Measurements from ENCODE around the gene TRIM14.
"Not testable (repeated sequence)": the region's sequence is repeated elsewhere in the genome, so short reads cannot be mapped to it uniquely, and the experiment has no call there.

Gene TRIM14

DNA sequence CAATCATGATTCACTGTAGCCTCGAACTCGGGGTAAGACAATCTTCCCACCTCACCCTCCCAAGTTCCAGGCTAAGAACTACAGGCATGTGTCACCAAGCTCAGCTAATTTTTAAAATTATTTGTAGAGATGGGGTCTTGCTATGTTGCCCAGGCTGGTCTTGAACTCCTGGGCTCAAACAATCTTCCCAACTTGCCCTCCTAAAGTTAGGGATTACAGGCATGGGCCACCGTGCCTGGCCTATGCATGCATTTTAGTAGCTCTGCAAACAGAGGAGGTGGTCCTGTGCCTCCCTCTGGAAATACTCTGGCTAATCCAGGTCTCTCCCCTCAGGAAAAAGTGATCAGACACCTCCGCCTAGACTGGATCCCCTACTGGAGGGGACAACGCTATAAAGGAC lies 21.5 kb upstream of the TRIM14 start:
- no peak for DNase-seq

DNA sequence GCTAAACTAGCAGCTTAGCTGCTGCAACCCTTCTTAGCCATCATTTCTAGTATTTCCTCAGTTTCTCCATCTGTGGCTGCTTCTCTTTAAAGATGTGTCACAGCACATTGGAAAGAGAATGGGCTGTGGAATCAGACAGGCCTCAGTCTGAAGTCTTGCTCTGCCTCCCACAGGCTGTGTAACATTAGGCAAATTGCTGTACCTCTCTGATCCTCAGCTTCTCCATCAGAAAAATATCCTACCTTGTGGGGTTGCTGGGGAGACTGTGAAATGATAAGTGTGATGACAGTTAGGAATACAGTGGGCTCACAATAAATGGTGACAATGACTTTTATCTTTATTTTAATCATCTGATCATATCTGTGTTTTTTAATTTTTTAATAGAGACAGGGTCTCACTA lies 17.5 kb upstream of the TRIM14 start:
- DNase-seq: no peak

DNA sequence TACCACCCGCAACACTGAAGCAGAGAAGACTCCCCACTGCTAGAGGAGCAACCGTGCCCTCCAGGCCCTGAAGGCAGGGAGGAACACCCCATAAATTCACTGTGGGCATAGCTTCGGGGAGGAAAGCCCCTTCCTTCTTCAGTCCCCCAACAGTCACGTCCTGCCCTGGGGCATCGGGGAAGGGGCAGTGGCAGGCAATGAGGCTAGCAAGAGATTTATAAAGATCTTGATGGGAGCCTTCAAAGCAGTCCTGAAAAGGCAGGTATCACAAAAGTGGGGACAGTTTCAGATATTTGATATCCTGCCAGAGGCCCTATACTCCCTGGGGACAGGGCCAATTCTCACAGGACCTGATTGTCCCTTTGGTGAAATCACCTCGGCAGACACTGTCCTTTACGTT lies 16.9 kb upstream of the TRIM14 start:
- DNase-seq: no peak

DNA sequence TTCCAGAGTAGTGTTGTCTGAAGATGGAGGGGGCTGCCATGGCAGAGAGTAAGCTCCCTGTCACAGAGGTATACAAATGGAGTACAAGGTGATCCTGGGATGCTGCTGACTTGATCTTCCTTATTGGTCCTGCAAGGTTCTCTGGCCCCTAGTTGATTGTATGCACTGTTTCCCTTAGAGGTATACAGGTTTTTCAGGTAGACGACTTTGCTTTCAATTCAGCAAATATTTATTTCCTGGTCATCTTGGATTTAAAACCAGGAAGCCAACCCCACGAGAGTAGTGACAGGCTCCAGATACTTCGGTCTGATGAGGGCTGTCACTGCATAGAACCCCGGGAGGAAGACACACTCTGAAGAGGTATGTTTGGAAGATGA lies 16.5 kb upstream of the TRIM14 start:
- DNase-seq: no peak

DNA sequence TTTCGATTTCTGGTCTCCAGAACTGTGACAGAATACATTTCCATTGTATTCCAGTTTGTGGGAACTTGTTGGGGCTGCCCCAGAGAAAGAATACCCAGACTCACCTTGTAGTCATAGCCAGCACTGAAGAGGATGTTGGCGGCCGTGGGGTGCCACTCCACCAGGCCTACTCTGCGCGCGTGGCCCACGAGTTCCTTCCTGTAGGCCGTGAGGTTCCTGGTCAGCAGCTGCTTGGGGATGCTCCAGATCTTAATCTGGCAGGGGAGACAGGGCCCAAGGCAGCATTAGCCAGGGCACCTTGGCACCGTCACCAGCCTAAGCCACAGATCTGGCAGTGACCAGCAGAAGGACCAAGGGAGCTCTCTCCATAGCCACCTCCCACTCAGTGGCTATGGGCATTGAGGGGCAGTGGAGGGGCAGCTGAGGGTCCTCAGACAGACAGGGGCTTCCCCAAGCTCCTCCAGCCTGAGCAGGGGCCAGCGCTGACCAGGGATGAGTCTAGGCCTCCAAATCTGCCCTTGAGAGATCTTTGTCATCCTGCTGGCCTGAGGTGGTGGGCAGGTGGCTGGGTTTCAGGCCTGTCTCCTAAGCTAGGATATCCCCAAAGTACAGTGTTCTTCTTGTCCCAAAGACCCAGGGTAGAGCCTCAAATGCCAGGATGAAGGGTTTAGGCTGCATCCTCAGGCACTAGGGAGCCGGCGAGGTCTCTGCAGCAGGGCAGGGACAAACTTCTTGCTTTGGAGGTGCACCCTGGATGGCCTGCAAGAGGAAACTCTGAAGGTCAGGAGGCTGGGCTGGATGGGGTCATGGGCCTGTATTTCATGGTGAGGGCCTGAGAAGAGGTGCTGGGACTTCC lies 15.9 kb upstream of the TRIM14 start:
- no peak for DNase-seq

DNA sequence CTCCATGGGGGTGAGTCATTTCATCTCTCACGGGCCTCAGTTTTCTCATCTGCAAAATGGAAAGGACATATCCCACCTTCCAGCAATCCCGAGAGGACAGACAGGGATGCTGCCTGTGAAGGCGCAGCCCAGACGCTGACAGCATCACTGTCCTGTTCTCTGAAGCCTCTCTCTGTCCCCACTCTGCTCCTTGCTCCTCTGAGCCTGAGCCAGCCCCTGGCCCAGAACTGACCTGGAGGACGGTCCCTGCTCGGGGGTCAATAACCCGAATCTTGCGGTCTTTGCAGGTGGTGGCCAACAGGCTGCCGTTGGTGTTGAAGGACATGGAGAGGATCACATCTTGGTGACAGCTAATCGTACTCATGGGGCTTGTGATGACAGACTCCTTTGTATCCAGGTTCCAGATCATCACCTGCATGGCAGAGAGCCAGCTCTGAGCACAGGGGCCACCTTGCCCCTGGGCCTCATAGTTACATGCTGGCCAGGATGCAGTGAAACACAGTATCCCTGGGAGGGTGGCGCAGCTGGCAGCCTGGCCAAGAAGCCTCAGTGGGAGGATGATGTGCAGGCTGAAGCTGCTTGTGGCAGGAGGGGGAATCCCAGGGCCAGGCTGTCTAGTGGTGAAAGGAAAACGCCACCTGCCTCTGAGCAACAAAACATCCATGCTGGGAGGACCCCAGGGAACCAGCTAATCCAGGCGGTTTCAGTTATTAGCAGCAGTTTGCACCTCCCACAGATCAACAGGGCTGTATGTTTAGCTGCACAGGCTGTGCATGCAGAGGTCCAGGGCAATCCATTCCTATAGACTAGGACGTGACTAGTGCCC lies 14.0 kb upstream of the TRIM14 start:
- DNase-seq: no peak

DNA sequence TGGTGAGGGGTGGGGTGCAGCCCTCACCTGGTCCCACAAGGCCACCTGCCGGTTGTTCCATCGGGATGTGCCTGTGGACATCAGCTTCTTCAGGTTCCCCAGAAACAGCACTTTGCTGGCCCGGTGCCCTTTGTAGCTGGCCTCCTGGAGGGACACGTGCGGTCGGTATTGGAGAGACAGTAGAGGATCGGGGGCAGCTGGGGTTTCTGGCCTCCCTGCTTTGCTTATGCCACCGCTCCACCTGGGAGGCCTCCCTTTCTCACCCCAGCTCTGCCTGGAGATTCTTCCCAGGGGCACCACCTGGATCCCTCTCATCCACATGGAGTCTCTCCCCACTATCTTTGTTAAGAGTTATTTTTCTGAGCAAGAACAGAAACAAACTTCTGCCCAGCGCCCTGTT lies 13.1 kb upstream of the TRIM14 start:
- no peak for DNase-seq

DNA sequence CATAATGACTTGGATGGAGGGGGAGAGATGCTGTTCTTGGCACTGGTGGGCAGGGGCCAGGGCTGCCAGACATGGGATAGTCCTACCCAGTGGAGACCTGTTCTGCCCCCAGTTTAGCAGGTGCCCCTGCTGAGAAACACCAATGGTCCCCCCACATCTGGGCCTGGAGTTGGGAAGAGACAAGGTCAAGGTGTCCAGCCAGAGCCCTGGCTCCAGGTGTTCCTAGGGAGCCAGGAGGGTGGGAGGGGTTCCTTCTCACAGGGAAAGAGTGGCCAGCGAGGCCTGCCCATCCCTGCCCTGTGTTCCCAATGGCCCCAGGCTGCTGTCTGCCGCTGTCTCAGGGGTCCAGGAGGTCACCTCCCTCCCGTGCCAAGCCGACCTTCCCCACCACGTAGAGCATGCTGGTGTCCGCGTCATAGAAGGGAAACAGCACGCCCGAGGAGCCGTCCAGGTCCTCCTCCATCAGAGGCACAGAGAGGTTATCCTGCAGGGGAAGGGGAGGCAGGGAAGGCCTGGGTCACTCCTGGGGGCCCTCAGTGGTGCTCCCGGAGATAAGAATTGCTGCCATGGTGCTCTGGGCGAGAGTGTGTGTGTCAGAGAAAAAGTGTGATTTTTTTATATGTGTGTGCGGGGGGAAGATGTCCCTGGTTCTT lies 11.7 kb upstream of the TRIM14 start:
- DNase-seq: no peak

DNA sequence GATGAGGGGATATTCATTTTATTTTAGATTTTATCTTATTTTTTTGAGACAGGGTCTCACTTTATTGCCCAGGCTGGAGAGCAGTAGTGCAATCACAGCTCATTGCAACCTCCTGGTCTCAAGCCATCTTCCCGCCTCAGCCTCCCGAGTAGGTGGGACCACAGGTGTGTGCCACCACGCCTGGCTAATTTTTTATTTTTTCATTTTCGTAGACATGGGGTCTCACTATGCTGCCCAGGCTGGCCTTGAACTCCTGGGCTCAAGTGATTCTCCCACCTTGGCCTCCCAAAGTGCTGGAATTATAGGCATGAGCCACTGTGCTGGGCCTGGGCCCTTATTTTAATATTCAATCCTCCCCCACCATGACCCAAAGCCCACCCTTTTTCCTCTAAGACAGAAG lies 11.0 kb upstream of the TRIM14 start:
- DNase-seq: not testable (repeated sequence)

DNA sequence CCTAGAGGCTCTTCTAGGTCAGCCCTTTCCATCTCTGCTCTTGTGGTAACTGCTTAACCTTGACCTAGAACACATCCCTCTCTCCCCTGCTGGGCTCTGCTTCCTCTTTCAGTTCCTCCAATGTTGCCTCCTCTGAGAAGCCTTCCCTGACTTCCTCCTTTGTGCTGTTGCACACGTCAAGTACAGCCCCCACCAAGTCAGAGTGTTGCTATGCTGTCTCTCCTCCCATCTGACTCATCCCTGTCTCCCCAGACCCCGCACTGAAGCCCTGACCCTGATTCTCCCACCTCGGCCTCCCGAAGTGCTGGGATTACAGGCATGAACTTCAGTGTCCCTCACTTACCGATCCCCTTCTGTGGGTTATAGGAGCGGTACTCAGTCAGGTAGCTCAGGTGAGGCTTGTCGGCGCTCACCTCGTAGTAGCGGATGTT lies 10.4 kb upstream of the TRIM14 start:
- no peak for DNase-seq

DNA sequence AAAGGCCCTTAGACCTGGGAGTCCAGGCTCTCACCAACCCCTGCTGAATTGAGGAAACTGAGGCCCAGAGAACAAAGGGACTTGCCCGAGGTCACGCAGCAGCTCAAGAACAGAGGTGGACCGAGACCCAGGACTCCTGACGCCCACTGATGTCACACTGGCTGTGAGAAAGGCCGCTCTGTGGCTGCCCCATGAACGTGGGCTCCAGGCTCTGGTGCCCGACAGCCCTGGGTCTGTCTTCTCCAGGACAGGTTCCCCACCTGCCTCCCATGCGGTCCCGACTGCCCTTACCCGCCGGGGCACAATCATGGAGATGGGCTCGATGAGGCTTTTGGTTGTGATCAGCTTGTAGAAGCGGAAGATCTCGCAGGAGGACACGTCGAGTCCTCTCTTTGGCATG lies 9.3 kb upstream of the TRIM14 start:
- DNase-seq: no peak

DNA sequence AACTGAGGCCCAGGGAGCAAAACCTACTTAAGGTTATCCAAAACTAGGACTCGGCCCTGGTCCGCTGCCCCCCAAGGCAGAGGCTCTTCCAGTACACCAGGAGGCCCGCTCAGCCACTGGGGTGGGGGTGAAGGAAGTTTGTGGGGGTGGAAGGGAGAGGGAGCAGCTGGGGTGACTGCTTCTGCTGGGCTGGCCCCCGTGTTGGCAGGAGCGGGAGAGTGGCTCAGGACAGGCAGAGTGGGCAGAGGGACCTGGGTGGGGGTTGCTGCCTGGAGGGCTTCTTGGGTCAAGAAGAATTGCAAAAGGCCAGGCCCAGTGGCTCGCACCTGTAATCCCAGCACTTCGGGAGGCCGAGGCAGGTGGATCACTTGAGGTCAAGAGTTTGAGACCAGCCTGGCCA lies 8.2 kb upstream of the TRIM14 start:
- DNase-seq: no peak

DNA sequence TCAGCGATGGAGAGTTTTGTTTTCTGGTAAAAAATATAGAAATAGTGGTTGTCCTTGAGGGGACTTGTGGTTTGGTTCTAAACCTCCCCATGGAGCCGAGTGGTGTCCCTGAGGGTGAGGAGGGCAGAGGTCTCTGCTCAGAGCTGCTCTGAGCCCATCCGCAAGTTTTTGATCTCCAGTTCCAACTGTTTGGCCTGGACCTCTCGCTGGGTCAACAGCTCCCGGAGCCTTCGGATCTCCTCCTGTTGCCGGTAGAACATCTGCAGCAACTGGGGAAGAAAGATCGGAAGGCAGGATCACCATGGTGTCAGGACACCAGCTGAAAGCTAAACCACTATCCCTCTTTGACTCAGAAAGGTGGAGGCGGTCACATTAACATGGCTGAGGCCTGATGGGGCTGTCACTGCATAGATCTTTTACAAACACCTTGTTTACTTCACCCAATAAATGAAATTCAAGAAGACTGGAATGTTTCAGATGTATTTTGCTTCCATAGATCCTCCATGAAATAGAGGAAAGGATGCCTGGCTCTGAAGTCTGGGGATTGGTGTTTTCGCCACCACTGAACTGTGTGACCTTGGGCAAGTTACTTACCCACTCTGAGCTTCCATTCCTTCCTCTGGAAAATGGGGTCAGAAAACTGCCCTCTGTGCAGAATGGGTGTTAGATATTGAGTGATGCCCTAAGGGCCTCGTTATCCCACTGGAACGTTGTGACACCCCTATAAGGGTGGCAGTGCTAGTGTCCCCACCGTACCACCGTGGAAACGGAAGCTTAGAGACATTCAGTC lies 5.8 kb upstream of the TRIM14 start:
- DNase-seq: no peak

DNA sequence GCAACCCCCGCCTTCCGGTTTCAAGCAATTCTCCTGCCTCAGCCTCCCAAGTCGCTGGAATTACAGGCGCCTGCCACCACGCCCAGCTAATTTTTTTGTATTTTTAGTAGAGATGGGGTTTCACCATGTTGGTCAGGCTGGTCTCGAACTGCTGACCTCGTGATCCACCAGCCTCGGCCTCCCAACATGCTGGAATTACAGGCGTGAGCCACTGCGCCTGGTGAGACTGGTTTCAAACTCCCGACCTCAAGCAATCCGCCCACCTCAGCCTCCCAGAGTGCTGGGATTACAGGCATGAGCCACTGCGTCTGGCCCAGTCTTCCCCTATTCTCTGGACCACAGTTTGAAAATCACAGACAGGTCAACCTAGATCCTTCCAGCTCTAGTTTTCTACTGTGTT lies 5.1 kb upstream of the TRIM14 start:
- not testable (repeated sequence) for DNase-seq

DNA sequence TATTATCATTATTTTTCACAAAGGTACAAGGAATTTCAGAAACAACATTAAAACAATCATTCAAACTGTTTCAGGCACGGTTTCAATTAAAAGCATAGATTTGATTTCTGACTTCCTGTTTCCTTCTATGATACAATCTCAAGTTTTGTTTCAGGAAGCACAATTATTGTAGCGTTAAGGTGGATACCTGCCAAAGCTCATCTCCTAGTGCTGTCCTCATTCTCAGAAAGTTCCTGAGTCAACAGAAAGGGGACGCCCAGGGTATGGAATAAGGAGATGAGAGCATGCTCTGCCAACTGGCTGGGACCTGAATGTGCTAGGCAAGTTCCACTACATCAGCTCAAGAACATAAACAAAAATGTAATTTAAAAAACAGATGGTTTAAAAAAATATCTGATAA lies 2.0 kb upstream of the TRIM14 start:
- DNase-seq: no peak

DNA sequence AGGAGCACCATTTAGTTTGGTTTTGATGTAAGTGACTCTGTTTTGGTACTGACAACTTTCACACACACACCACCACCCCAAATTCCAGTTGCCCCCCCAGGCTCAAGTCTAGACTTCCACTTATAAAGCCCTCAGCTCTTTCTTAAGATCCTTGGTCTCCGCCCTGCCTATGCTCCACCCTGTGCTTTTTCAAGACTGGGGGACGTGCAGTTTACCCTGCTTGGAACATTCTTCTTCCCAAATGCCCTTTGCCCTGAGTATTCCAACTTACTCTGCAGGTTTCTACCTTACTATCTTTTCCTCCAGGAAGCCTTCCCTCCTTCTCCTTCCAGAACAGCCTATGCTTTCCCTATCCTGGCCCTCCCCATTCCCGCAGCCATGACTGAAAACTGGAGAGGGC lies 1.5 kb upstream of the TRIM14 start:
- DNase-seq: no peak

DNA sequence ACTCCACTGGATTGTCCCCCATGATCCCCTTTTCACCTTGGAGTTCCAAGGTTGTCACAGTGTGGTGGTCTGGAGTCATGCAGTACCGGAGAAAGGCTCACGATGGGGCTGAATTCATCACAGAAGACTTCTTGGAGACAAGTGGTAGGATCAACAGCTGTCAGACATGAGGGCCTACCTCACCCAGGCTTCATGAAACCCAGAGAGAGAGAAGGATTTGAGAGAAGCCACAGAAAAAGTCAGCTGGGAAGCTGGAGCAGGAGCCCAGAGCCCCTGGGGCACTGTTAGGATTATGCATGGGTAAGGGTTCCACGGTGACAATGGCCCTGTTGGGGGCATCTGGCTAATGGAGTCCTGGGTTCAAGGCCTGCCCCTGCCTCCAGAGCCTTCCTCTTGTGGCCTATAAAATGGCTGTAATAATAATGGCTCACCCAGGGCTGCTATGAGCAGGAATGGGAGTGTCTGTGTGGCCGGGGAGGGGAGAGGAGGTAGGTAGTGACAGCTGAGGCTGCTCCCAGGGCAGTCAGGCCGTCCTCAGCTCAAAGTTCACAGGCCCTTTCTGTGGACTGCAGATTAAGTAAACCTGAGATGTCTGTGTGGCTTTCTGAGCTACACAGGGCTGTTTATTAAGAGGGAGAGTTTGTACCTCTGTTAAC lies 910 bp downstream of the TRIM14 start:
- DNase-seq: peak; percentile 42

DNA sequence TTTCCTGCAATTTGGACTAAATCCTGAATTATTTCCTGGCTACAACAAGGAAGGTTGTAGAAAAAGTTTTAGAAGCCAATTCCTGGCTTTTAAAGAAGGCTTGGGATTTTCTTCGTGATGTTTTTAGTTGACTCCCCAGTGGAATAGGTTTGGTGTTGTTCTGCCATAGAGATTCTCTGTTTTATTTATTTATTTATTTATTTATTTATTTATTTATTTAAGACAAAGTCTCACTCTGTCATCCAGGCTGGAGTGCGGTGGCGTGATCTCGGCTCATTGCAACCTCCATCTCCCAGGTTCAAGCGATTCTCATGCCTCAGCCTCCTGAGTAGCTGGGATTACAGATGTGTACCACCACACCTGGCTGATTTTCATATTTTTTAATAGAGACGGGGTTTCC lies 1.9 kb downstream of the TRIM14 start:
- not testable (repeated sequence) for DNase-seq

DNA sequence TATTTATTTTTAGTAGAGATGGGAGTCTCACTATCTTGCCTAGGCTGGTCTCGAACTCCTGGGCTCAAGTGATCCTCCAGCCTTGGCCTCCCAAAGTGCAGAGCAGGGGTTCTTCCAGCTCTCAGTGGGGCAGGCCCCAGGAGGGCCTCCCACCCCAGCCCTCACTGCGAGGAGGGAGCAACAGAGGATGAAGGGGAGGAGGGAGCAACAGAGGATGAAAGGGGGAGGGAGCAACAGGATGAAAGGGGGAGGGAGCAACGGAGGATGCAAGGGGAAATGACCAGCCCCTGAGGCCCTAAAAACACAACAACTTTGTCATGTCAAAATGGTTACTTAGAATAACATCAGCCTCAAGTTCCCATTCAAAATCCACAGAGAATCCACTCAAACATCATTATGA lies 10.0 kb downstream of the TRIM14 start:
- no peak for DNase-seq

DNA sequence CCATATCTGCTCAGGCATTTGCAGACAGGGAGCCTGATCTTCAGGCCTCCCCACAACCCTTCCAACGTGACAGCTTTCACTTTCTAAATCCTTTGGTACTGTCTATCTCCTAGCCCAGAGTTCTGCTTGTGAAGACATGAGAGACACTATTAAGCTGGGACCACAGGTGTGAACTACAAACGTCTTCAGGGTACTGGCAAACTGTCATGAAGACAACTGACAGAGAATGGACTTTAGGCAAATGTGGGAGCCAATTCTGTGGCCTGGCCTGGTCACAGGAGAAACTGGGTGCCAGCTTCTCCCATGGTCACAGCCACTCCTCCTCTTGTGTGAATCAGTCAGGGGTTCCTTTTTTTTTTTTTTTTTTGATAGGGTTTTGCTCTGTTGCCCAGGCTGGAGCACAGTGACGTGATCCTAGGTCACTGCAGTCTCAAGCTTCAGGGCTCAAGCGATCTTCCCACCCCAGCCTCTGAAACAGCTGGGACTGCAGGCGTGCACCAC lies 10.4 kb downstream of the TRIM14 start:
- DNase-seq: no peak

DNA sequence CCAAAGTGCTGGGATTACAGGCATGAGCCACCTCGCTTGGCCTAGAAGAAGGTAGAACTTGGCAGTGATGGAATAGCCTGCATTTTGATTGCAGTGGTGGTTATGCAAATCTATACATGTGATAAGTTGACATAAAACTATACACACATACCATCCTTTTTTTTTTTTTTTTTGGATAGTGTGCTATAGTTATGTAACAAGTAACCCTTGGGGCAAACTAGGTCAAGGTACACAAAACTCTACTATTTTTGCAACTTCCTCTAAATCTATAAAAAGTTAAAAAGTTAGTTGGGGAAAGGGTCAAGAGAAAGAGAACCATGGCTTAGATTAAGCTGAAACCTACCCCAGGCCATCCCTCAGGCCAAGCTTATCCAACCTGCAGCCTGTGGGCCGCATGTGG lies 11.1 kb downstream of the TRIM14 start:
- no peak for DNase-seq

DNA sequence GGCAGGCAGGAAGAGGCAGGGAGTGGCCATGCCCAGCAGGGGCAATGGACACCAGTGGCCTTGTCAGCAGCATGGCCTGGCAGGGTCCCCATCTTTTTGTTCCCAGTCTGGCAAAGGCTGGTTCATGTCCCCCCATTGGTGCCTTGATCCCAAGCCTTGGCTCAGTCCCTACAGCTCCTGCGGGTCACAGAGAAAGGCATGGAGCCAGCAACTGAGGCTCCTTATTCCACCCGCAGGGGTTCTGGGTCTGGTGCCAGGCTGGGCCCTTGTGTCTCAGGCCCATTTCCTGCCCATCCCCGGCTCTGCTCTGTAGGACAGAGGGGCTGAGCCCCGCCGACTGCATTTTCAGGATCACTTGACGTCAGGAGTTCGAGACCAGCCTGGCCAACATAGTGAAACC lies 14.0 kb downstream of the TRIM14 start:
- no peak for DNase-seq

Measured in activated gamma-delta T cell treated with Interleukin-2 at 50 U/mL for 16 hours (primary cell).